Coronary artery (tissue), 2 donors: ENCODE results near the gene RBBP8NL.

Source experiments
- DNase-seq: peaks from one replicate; pipeline ENCODE4 v3.0.0-alpha.2; 2017; ENCODE audit warnings: low spot score
- H3K27ac ChIP-seq, 2 donors: fragments of 200-600 bp; sonication (generic); one replicate each; pipeline ENCODE4 v1.5.1; 2016 to 2019
- H3K4me3 ChIP-seq: fragments of 200-600 bp; sonication (generic); 2 replicates; pipeline ENCODE4 v1.5.1; 2016; ENCODE audit warnings: mild to moderate bottlenecking, moderate library complexity
- TF ChIP-seq, protein P1 (sequence below): fragments of 200-600 bp; sonication (generic); IDR thresholded peaks from one replicate; pipeline ENCODE4 v1.5.1; 2019; ENCODE audit warnings: antibody characterized with exemption

RBBP8NL gene

DNA sequence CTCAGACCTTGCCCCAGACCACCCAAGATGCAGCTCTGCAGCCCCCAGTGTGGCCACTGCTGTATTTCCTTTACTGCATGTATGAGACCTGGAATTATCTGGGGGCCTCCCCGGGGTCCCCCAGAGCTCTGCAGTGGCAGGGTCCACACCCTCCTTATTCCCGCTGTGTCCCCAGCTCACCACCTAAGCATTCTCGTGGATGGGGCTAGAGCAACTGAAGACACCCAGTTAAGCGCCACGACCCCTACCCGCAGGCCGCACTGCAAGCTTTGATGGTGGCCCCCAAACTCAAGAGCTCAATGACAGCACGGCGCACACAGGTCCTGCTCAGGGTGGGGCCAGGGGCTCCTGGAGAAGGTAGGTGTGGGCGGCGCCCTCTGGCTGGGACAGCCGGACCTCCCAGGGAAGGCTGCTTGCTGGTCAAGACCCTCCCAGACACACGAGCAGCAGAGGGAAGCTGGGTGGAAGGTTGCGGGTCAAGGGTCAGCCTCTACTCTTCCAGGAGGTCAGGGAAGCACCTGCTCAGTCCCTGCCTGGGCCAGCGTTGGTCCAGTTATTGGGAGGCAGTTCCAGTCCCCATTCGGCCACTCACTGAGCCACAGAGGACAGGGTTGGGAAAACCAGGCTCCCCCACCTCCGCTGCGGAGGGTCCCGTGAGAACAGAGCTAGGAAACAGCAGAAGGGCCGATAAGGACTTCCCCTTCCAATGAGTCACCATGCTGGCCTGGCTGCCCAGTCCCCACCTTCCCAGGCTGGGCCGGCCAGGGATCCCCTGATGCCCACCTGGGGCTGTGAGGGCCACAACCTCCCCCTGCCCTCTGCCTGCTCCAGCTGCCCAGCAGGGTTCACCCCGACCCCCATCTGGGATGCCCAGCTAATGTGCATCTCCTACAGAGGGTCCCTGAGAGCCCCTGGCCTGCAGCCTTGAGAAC is 63.2 kb downstream of the RBBP8NL start:
- peak; percentile 78 for DNase-seq
- peak overlapping the region; percentile 85 for H3K4me3 ChIP-seq
- TF ChIP-seq, protein P1, sequence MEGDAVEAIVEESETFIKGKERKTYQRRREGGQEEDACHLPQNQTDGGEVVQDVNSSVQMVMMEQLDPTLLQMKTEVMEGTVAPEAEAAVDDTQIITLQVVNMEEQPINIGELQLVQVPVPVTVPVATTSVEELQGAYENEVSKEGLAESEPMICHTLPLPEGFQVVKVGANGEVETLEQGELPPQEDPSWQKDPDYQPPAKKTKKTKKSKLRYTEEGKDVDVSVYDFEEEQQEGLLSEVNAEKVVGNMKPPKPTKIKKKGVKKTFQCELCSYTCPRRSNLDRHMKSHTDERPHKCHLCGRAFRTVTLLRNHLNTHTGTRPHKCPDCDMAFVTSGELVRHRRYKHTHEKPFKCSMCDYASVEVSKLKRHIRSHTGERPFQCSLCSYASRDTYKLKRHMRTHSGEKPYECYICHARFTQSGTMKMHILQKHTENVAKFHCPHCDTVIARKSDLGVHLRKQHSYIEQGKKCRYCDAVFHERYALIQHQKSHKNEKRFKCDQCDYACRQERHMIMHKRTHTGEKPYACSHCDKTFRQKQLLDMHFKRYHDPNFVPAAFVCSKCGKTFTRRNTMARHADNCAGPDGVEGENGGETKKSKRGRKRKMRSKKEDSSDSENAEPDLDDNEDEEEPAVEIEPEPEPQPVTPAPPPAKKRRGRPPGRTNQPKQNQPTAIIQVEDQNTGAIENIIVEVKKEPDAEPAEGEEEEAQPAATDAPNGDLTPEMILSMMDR = no peak
- peak overlapping the region; percentile 94 to 95 for H3K27ac ChIP-seq

DNA sequence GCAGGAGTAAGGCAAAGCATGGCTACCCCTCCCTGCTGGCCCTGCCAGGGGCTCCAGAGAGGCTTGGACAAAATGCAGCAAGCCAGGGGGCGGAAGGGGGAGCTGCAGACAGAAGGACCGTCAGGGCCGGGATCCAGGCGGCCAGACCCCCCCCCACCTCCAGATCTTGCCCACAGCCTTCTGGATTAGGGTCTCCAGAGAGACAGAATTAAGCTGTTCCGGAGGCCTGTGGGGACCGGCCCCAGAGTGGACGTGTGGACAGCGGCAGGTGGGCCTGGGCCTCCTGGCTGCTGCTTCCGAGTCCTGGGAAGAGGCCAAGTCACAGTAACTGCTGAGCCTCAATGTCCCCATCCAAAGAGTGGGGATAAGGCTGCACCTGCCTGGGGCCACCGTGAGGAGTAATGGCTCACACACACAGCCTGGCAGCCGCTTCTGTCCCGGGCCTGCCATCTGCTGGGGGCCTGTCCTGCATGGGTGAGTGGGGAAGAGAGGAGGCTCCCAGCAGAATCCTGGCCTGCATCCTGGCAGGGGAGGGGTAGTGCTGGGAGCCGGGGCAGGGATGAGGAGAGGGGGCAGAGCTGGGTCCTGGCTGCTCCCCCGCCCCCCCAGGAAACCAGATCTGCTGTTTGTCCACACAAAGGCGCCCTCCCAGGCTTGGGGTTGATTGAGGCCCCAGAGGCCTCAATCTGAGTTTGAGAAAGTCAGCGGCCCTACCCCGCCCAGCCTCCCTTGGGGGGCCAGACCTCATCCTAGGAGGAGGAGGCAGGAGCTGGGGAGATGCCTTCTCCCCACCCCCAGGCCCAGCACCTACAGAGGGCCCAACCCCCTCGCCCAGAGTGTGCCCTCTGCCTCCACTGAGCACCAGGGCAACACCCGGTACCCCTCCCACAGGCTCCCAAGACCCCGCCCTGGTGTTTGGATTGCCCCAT is 64.1 kb downstream of the RBBP8NL start:
- TF ChIP-seq, protein P1 = no peak
- peak overlapping the region; percentile 94 to 95 for H3K27ac ChIP-seq
- peak; percentile 76 for DNase-seq
- H3K4me3 ChIP-seq = peak overlapping the region; percentile 85

DNA sequence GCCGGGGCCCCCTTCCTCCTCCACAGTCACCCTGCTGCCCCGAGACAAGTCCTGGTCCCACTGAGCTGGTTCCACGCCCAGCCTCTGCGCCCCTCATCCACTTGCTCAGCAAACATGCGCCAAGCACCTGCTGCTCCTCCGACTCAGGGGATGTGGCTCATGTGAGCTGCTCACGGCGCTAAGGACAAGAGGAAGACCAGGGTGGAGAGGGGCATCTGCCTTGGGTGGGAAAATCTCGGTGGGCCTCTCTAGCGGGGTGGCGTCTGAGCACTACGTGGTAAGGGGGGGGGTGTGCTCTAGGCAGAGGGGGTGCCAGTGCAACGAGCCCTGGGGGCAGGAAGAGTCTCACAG is 64.8 kb downstream of the RBBP8NL start:
- TF ChIP-seq, protein P1 = no peak
- no peak for DNase-seq
- H3K27ac ChIP-seq = peak overlapping the region; percentile 94 to 95
- H3K4me3 ChIP-seq = peak overlapping the region; percentile 85

DNA sequence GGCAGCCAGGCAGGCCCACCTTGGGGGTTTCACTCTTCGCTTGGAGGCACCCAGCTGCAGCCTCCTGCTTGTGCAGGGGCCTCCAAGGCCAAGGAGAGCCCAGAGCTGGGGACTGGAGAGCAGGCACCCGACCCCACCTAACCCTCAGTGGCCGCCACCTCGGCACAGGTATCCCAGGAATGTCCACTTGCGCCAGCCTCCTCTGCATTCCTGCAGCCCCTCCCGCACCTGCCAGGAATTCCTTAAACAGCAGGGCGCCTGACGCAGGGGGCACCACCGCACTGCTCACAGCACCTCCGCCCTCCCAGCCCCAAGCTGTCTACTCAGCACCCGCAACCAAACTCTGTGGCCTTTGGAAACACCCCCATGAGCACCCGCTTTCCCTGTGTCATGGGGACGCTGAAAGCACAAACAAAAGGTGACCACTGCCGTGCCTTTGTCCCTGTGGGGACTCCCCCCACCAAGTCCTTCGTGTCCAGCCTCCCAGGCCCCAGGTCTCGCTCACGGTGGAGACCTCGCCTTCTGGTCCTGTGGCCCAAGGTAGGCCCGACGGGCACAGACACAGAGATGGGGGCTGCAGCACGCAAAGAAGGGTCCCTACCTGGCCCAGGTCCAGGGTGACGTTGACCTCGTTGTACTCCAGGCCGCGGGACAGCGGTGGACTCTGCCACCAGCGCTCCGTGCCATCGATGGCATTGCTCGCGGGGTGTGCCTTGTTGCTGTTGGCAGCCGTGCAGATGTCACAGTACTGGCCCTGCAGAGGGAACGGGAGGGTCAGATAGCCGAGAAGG is 65.3 kb downstream of the RBBP8NL start:
- DNase-seq = peak; percentile 76
- peak overlapping the region; percentile 94 to 95 for H3K27ac ChIP-seq
- TF ChIP-seq, protein P1 = no peak
- H3K4me3 ChIP-seq = peak overlapping the region; percentile 85

DNA sequence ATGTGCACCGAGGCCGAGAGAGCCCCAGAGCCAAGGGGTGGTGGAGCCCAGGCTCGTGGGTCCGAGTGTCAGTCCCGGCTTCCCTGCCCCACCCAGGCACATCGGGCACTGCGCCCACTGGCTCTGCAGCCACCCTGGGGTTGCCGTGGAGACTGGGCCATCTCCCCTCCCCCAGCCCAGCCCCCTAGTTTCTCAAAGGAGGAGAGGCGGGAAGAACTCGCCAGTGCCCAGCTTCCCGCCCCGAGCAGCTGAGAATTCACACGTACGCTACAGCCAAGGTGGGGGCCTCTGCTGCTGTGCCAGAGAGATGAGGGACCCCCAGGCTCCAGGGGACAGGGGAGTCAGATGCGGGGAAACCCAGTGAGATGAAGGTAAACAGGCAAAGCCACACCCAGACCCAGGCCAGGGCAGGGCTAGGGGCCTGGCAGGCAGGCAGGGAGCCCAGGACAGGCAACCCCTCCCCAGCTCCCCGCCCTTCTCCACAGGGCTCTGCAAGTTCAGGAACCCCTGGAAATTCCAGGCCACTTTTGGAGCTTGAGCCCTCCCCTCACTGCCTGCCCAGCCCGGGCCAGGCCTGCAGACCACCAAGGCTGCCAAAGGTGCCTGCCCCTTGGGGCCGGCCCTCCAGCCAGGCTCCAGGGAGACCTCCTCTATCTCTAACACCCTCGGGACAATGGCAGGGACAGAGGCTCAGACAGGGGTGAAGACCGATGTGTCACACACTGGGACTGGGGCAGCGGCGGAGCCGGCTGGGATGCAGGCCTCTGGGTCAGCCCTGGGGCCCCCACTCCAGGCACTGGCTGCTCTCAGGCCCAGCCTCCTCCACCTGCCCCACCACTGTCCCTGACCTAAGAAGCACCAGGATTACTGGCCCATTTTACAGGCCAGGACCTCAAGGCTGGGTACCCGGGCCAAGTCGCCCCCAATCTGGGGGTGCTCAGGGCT is 66.2 kb downstream of the RBBP8NL start:
- Histone ChIP-seq H3K4me3 (peak overlapping the region; percentile 32), H3K27ac (peak overlapping the region; percentile 94 to 95)
- peak; percentile 72 for DNase-seq
- TF ChIP-seq, protein P1 = no peak
